ENCODE measurements around the gene MCOLN2.

- no peak for TF ChIP-seq CTCF (IDR thresholded peaks at IDR 0.05; ENCODE audit: low read depth, low read length)
- no peak for TF ChIP-seq MAX (IDR thresholded peaks at IDR 0.05; ENCODE audit: low read depth, low read length)
- TF ChIP-seq POLR2A (IDR thresholded peaks at IDR 0.05; ENCODE audit: extremely low read depth, insufficient read length): no peak
- TF ChIP-seq MYC (IDR thresholded peaks at IDR 0.05; ENCODE audit: low read depth, low read length): no peak
Measured at GRCh38 chr1:84971957-84972356, 25.0 kb downstream of the MCOLN2 start.
